NK-92 treated with Interleukin-12 subunit alpha and Interleukin-12 subunit beta, amount 100 ng/mL, for 24 hours (cell line): ENCODE data around the gene XPOT.

ENCODE experiments used
- DNase-seq: peaks from one replicate; lab custom pipeline; 2025; lab: John Stamatoyannopoulos, UW

XPOT gene

DNA sequence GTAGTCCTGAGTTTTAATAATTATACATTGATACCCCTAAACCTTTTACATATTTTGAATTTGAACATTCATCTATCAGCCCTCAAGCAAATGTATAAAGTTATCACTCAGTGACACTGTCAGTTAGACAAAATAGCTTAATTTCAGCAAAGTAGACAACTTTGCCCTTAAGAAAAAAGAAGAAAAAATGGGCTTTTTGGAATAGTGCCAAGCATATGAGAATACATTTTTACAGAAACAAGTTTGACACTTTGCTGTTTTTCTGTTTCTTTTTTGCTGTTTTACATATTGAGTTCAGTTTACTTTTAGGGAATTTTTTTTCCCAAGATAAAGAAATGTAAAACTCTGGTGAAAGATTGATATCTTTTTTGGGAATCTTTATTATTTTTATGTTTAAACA is 62.0 kb downstream of the XPOT start:
- DNase-seq, result no peak

DNA sequence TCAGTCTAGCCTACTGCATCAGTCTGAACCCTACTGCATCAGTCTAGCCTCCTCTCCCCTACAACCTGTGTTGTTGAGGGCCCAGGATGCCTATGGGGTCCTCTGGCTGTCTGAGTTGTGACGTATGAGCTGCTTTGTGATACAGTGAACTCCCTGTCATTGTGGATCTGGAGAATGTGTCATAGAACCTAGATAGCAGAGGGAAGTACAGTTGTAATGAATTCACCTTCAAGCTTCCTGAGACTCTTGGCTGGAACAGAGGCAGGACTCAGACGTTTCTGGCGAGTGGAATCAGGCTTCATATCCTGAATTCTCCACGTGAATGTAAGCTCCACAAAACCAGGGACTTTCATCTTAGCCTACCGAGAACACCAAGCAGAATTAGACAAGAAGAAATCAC is 64.8 kb downstream of the XPOT start:
- no peak for DNase-seq

DNA sequence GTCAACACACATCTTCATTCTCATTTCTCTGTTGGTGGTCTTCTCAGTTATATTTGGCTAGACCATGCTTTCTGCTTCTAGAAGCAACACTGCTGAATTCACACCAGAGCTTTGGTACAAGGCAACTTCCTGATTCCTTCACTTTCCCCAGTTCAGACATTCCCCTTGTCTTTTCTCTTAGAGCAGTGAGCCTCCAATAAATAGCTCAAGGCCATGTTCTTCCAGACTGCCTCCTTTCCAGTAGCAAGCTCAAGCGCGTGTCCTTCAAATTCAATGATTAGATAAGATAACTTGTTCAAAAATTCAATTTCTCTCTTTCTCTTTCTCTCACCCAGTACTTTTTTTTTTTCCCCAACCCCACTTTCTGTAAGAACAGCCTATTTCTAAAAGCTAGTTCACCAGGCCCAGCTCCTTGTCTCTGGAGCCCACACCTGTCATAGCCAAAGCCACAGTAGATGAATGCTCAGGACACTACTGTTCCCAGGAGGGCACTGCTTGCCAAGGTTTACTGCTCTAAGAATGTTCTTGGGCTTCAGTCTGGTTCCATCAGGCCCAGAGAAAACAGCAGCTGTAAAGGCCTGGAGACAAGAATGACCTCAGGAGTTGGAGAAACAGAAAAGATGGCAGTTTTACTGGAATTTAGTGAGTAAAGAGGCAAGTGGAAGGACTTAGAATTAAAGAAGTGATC is 65.4 kb downstream of the XPOT start:
- no peak for DNase-seq

DNA sequence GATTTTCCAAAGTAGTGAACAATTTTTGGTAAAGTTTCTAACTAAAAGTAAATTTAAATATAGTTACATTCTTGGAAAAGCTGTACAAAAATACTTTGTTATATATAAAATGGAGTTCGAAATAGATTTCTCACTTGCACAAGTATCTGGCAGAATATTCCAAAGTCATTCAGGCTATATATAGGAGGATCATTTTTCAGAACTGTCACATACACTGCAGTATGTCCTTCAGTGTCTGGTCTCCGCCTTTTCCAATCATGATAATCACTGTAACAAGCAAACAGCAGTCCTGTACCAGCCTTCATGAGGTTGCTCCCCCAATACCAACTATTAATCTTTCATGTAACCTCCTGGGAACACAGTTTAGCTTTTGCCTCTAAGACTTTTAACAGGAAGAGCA is 66.3 kb downstream of the XPOT start:
- no peak for DNase-seq

DNA sequence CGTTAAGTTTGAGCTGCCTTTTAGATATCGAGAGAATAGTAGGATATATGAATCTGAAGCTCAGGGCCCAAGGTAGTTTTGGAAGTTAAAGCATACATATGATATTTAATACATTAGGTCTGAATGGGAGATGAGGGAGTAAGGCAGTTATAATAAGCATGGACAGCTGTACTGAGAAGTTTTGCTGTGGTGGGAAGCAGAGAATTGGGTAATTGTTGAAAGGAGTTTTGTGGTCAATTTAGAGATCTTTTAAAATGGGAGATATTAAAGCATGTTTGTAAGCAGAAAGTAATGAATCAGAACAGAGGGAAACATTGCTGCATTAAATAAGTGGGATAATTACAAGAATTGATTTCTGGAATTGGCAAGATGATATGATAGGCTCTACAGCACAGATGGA is 69.0 kb downstream of the XPOT start:
- no peak for DNase-seq

DNA sequence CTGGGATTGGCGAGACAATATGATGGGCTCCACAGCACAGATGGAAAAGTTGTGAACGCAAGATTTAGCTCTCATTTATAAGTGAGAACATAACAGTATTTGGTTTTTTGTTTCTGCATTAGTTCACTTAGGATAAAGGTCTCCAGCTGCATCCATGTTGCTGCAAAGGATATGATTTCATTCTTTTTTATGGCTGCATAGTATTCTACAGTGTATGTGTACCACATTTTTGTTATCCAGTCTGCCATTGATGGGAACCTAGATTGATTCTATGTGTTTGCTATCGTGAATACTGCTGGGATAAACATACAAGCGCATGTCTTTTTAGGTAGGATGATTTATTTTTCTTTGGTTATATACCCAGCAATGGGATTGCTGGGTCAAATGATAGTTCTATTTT is 71.3 kb downstream of the XPOT start:
- DNase-seq, result no peak

DNA sequence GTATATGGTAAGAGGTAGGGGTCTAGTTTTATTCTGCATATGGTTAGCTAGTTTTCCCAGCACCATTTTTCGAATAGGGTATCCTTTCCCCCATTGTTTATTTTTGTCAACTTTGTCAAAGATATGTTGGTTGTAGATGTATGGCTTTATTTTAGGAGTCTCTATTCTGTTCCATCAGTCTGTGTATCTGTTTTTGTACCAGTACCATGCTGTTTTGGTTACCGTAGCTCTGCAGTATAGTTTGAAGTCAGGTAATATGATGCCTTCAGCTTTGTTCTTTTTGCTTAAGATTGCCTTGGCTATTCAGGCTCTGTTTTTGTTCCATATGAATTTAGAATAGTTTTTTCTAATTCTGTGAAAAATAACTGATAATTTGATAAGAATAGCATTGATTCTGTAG is 72.7 kb downstream of the XPOT start:
- DNase-seq, result no peak

DNA sequence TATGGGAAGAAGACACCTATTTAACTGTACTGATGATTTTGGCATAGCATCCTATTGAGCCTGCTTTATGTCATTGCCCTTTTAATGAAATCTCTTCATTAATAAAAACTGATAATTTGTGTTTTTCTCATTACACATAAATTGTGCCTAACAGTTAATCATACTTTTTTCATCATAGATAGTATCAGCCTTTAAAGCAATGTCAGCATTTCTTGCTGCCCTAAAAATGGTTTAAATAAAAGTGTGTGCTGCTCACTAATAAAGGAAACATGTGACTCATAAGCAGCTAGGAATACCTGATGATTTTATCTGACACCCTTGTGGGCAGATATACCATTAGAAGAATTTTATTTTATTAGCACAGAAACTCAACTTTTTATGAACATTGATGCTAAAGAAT is 74.5 kb downstream of the XPOT start:
- no peak for DNase-seq

DNA sequence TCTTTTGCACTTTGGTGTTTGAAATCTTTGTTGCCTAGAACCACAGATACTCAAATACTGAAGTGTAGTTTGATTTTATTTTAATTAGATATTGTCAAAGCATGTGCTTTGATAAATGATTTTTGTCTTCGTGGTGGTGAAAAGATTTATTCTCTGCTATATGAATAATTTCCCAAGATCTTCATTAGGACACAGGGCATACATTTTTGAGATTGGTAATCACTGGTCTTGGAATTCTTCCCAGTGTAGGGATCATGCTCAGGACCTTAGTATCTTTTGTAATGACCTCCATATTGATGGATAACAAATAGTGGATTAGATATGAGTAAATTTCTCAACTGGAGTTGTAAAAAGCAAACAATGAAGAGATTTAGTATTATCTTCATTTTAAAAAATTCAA is 76.0 kb downstream of the XPOT start:
- DNase-seq, result no peak

DNA sequence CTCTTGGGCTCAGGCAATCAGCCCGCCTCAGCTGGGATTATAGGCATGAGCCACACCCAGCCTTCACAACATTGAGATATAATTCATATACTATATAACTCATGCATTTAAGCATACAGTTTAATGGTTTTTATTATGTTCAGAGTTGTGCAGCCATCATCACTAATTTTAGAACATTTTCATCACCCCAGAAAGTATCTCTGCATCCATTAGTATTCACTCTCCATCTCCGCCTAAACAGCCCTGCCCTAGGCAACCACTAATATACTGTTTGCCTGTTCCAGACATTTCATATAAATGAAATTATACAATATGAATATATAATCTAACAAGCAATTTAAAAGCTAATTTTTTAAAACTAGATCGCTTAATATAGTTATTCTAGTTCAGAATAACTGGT is 82.5 kb downstream of the XPOT start:
- no peak for DNase-seq

DNA sequence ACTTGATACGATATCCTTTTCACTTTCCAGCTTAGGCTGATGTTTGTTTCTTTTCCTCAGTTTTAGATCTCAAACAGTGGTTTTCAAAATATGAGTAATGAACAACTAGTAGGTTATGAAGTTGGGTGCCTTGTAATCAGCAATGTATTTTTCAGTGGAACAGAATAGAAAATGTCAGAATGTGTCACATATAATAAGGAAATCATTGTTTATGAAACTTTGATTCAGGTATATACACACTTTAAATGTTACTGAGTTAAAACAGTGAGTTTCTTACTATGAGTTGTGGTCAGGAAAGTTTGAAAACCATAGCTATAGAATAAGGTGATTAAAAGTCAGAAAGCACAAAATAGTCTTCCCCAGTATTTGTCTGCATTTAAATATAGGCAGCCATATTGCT is 87.5 kb downstream of the XPOT start:
- DNase-seq, result no peak

DNA sequence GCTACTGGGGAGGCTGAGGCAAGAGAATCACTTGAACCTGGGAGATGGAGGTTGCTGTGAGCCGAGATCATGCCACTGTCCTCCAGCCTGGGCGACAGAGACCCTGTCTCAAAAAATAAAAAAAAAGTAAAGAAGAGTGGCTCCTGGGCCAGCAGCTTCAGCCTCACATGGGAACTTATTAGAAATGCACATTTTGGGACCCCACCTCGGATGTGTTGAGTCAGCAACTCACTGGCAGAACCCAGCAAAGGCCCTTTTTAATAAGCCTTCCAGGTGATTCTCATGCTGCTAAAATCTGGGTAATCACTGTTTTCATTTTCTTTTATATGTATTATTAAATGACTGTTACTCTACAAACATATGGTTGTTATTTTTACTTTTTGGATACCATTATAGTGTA is 89.3 kb downstream of the XPOT start:
- DNase-seq, result no peak

DNA sequence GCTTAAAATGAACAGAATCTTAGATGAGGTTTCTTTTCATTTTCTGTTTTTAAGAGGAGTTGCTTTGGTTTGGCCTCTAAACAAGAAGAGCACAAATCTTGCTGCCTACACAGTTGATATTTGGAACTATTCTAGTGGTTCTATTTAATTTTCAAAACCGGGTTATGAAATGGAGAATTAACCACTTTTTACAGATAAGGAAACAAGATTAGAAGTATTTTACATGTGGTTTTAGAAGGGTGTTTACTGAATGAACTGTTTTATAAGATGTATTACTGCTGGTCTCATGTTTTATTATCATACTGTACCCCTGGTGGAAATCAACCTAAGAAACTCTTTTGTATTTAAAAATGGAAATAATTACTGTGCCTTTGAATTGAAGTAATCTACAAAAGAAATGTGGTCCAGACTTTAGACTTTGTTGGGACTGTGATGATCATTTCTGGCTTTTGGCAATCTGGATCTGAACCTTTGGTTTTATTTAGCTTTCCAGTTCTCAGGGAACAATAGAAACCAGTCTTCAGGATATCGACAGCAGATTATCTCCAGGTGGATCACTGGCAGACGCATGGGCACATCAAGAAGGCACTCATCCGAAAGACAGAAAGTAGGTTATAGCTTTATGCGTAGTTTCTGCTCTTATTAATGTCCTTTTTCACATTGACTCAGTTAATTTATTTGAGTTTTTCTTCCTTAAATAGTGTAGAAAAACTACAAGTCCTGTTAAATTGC is 91.0 kb downstream of the XPOT start:
- no peak for DNase-seq

DNA sequence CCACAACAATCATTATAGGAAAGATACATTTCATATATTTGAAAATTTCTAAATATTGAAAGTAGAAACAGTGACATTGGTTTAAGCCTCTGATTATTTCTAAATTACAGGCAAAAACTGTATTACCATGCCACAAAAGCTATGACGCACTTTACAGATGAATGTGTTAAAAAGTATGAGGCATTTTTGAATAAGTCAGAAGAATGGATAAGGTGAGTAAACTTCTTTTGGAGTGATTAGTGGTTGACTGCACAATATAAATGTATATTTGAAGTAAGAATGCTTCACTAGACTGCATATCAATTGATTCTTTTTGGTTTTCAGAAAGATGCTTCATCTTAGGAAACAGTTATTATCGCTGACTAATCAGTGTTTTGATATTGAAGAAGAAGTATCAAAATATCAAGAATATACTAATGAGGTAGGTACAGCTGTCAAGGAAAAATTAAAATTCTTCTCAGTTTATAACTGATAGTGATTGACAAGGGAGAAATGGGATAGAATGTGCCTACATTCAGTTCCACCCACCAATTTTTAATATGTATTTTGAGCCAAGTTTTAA is 92.7 kb downstream of the XPOT start:
- no peak for DNase-seq

DNA sequence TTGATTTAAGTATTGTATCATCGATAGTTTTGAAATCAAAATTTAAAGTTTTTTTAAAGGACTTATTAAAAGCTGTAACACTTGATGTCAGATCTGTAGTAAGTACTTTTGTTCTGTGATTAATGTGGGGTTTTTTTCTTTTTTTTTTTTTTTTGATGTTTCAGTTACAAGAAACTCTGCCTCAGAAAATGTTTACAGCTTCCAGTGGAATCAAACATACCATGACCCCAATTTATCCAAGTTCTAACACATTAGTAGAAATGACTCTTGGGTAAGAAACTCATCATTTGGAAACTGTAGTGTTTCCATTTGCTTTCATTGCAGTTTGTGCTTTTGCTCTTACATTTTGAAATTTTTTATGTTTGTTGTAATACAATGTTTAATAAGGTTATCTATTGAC is 93.3 kb downstream of the XPOT start:
- DNase-seq, result no peak

DNA sequence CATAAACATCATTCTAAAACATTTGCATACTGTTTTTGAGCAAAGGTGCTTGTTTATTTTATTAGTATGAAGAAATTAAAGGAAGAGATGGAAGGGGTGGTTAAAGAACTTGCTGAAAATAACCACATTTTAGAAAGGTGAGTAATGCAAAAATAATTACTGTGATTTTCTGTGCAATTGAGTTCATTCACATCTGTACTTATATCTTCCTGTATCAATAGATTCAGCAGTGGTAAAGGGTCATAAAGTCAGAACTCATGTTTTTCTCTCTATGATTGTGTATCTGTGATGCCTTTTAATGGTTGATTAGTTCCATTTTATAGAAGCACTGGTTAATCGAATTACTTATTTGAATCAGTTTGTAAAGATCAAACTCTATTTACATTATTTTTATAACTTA is 93.7 kb downstream of the XPOT start:
- no peak for DNase-seq

DNA sequence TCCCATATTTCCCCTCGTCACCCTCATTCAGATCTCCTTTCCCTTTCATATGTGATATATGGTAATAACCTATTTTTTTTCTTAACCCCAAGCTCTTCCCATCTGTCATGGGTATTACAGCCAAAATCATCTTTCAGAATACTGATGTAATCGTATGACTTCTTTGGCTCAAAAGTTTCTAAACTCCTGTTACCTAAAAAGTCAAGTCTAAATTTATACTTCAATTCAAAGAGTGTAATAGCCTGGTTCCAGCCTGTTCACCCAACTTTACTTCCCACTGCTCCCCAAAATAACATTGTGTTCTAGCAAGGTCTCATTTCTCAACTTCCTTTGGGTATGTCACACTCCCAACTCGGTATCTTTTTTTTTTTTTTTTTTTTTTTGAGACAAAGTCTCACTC is 96.2 kb downstream of the XPOT start:
- DNase-seq, result no peak
